ENCODE measurements around the gene SPEN.

SPEN gene

GRCh38 chr1:15954316-15954715, 106.8 kb downstream of the SPEN start:
- Histone ChIP-seq H3K4me2 (ENCODE audit: low read length) (no peak overlapping the region), H3K27ac (ENCODE audit: low read depth, low read length, poor library complexity, severe bottlenecking) (no peak overlapping the region), H3K36me3 (ENCODE audit: insufficient read depth, low read length) (peaks cover 4% of the 10 kb centered on the region; the same call in 1 of the 2 replicates), H3K79me2 (ENCODE audit: insufficient read depth, low read length) (no peaks in the 10 kb centered on the region), H3F3A (ENCODE audit: insufficient read depth, low read length) (no peaks in the 10 kb centered on the region), H3K9me2 (ENCODE audit: low read depth, low read length) (no peaks in the 10 kb centered on the region), H3K4me1 (ENCODE audit: insufficient read depth, low read length, severe bottlenecking) (peaks cover 25% of the 10 kb centered on the region), H2AFZ (ENCODE audit: low read length) (no peak overlapping the region), H3K27me3 (ENCODE audit: insufficient read depth, low read length) (no peaks in the 10 kb centered on the region), H4K20me1 (ENCODE audit: insufficient read depth, low read length) (no peaks in the 10 kb centered on the region), H3K9me3 (ENCODE audit: low read length) (no peaks in the 10 kb centered on the region), H3K4me3 (ENCODE audit: low read depth, low read length, poor library complexity, severe bottlenecking) (no peak overlapping the region), H3K9ac (ENCODE audit: low read length) (no peak overlapping the region)
- no peak for TF ChIP-seq EZH2 (IDR thresholded peaks at IDR 0.05; ENCODE audit: borderline replicate concordance, low read length)
- TF ChIP-seq CTCF (IDR thresholded peaks at IDR 0.05; ENCODE audit: low read length): no peak

GRCh38 chr1:15955552-15955951, 108.0 kb downstream of the SPEN start:
- no peak overlapping the region for H3K4me3 ChIP-seq (ENCODE audit: low read depth, low read length, poor library complexity, severe bottlenecking)
- no peak overlapping the region for H3K9ac ChIP-seq (ENCODE audit: low read length)
- no peaks in the 10 kb centered on the region for H3K9me3 ChIP-seq (ENCODE audit: low read length)
- no peak overlapping the region for H2AFZ ChIP-seq (ENCODE audit: low read length)
- H3K4me2 ChIP-seq (ENCODE audit: low read length): no peak overlapping the region
- H3F3A ChIP-seq (ENCODE audit: insufficient read depth, low read length): no peaks in the 10 kb centered on the region; the same call in 1 of the 2 replicates
- peaks cover 4% of the 10 kb centered on the region; the same call in 1 of the 2 replicates for H3K36me3 ChIP-seq (ENCODE audit: insufficient read depth, low read length)
- H4K20me1 ChIP-seq (ENCODE audit: insufficient read depth, low read length): no peaks in the 10 kb centered on the region
- H3K9me2 ChIP-seq (ENCODE audit: low read depth, low read length): no peaks in the 10 kb centered on the region
- no peaks in the 10 kb centered on the region for H3K79me2 ChIP-seq (ENCODE audit: insufficient read depth, low read length)
- no peaks in the 10 kb centered on the region for H3K27me3 ChIP-seq (ENCODE audit: insufficient read depth, low read length)
- peaks cover 13% of the 10 kb centered on the region for H3K4me1 ChIP-seq (ENCODE audit: insufficient read depth, low read length, severe bottlenecking)
- TF ChIP-seq CTCF (IDR thresholded peaks at IDR 0.05; ENCODE audit: low read length): no peak
- TF ChIP-seq EZH2 (IDR thresholded peaks at IDR 0.05; ENCODE audit: borderline replicate concordance, low read length): no peak
- no peak overlapping the region for H3K27ac ChIP-seq (ENCODE audit: low read depth, low read length, poor library complexity, severe bottlenecking)

DNA sequence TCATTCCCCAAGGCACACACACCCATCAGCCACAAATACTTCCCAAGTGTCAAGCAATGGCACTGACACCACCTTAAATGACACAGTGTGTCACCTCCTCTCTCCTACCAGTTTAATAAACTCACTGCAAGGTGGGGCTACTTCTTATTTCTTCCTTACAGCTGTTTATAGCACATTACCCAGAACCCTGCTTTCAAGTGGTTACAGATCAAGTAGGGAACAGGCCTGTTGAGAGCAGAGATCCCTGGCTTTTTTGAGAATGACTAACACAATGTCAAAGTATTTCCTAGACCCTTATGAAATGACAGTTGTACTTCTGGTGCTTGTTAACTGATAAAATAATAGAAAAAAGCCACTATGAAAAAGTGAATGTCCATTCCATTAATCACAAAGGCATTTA, 108.6 kb downstream of the SPEN start:
- H4K20me1 ChIP-seq (ENCODE audit: insufficient read depth, low read length): no peaks in the 10 kb centered on the region
- no peaks in the 10 kb centered on the region for H3K27me3 ChIP-seq (ENCODE audit: insufficient read depth, low read length)
- H3K9ac ChIP-seq (ENCODE audit: low read length): no peak overlapping the region
- H3F3A ChIP-seq (ENCODE audit: insufficient read depth, low read length): no peaks in the 10 kb centered on the region; the same call in 1 of the 2 replicates
- no peaks in the 10 kb centered on the region for H3K9me2 ChIP-seq (ENCODE audit: low read depth, low read length)
- H3K27ac ChIP-seq (ENCODE audit: low read depth, low read length, poor library complexity, severe bottlenecking): no peak overlapping the region
- peaks cover 7% of the 10 kb centered on the region for H3K4me1 ChIP-seq (ENCODE audit: insufficient read depth, low read length, severe bottlenecking)
- no peaks in the 10 kb centered on the region for H3K79me2 ChIP-seq (ENCODE audit: insufficient read depth, low read length)
- no peak for TF ChIP-seq CTCF (IDR thresholded peaks at IDR 0.05; ENCODE audit: low read length)
- TF ChIP-seq EZH2 (IDR thresholded peaks at IDR 0.05; ENCODE audit: borderline replicate concordance, low read length): no peak
- no peak overlapping the region for H3K4me3 ChIP-seq (ENCODE audit: low read depth, low read length, poor library complexity, severe bottlenecking)
- H3K36me3 ChIP-seq (ENCODE audit: insufficient read depth, low read length): peaks cover 4% of the 10 kb centered on the region; the same call in 1 of the 2 replicates
- no peaks in the 10 kb centered on the region for H3K9me3 ChIP-seq (ENCODE audit: low read length)
- no peak overlapping the region for H3K4me2 ChIP-seq (ENCODE audit: low read length)
- no peak overlapping the region for H2AFZ ChIP-seq (ENCODE audit: low read length)
